Measurements from ENCODE around the gene LCA5.
"Not testable (repeated sequence)": the region's sequence is repeated elsewhere in the genome, so short reads cannot be mapped to it uniquely, and the experiment has no call there.

LCA5 gene

DNA sequence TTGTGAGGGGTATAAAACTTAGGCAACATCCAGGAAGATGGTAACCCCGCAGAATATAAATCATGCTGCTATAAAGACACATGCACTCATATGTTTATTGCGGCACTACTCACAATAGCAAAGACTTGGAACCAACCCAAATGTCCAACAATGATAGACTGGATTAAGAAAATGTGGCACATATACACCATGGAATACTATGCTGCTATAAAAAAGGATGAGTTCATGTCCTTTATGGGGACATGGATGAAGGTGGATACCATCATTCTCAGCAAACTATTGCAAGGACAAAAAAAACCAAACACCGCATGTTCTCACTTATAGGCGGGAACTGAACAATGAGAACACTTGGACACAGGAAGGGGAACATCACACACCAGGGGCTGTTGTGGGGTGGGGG lies 7.7 kb downstream of the LCA5 start:
- not testable (repeated sequence) for DNase-seq

DNA sequence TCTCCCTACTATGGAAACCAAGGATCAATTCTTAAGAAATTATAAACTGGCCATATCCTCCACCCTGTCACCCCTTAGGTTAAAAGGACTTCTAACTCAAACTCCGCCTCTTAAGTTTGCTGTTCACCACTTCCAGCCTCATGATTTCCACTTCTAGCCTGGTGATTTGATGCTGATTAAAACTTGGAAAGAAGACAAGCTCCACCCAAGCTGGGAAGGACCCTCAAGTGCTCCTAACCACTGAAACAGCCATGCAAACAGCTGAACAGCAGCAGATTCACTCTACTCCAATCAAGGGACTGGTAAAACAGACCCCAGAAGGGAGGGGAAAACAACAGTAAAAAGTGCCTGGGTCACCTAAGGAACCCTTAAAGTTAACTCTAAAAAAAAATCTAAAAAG lies 10.3 kb downstream of the LCA5 start:
- DNase-seq: no peak

GRCh38 chr6:79525272-79526100 lies 11.7 kb downstream of the LCA5 start:
- no peak for DNase-seq

DNA sequence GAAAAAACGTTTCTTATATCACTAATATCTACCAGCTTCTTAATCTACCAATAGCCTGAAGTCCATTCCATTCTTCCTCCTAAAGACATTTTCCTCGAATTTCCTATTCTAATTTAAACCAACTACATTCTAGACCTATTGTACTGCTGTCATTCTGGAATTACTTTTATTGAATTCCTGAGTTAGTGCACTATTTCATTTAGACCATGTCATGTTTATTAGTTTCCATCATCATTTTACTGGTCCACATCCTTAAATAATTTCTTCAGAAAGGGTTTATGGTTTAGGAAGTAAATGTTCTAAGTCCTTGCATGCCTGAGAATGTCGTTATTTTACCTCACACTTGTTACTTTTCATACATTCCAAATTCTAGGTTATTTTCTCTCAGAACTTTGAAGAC lies 13.2 kb downstream of the LCA5 start:
- no peak for DNase-seq

- no peak for DNase-seq
These were observed 14.6 kb downstream of the LCA5 start for GRCh38 chr6:79522609-79523008.

DNA sequence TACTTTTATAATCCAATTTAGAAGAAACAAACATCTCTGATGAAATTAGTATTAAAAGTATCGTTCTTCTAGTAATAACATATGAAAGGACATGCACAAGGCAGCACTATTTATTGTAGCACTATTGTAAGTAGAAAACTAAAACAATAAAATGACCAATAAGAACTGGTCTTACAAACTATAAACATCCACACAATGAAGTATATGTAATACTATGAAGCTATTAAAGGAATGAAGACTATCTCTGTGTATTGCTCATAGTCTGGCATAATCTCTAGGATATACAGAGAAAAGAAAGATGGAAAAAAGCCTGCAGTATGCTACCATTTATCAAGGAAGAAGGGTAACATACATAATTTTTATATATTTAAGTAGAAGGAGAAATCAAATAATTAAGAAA lies 16.7 kb downstream of the LCA5 start:
- DNase-seq: no peak

DNA sequence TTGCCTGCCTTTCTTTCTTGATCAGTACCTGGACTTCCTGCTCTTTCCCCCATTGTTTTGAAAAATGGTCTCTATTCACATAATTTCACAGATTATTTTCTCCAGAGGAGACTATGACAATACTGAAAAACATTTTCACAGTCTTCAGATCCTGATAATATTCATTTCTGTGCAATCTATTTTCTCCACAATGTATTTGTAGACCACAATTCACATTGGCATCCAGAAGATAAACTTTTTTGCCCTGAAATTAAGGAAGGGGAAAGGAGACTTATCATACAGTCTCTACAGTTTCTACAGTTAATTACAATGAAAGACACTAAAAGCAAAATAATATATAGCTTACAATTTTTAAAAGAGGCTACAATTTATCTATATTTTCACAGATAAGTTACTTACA lies 18.4 kb downstream of the LCA5 start:
- no peak for DNase-seq

DNA sequence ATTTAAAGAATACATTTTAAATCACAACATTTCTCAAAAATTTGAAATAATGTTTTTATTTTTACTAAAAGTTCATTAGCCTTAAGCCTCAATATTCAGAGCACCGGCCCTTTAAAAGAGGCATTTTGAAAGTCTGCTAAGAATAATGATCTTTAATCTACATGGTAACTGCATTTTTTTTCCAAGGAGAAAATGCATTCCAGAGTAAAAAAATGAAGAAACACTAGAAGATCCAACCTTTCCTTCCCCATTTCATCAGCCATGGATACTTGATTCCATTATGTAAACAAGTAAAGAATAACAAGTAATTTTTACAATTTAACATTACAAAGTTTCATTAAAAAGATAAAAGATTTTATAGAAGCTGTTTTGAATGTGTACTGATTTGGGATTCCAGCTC lies 21.8 kb downstream of the LCA5 start:
- DNase-seq: no peak

- DNase-seq: no peak
These were observed 24.1 kb downstream of the LCA5 start for GRCh38 chr6:79513111-79513510.

DNA sequence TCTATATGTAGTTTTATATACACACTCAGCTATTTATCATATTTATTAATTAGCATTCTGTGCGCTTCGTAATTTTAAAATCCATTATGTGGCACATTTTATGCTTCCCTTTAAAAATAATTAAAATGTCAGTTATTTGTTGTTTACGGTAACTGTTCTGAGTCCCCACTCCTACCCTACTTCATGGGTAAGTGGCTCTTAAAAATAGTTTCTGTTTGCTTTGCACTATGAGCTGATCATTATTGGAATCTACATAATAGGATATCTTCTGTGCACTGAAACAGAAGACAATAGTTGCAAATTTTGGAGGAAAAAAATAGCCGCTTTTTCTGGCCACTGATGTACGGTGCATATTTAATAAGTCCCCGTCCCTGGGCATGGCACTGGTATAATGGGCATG lies 25.2 kb downstream of the LCA5 start:
- no peak for DNase-seq

DNA sequence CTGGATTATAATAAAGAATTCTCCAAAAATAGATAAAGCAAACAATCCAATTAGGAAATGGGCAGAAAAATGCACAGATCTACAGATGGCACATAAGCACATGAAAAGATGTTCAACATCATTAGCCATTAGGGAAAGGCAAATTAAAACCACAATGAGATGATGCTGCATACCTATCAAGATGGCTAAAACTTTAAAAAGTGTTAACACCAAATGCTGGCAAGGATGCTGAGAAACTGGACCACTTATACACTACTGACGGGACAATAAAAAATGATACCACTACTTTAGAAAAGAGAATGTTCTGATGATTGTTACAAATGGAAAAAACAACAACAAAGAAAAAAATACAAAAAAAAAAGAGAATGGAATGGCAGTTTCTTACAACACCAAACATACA lies 26.5 kb downstream of the LCA5 start:
- DNase-seq: no peak

GRCh38 chr6:79506251-79506650 lies 31.0 kb downstream of the LCA5 start:
- DNase-seq: no peak

- DNase-seq: no peak
These were observed 32.9 kb downstream of the LCA5 start for GRCh38 chr6:79504372-79504771.

DNA sequence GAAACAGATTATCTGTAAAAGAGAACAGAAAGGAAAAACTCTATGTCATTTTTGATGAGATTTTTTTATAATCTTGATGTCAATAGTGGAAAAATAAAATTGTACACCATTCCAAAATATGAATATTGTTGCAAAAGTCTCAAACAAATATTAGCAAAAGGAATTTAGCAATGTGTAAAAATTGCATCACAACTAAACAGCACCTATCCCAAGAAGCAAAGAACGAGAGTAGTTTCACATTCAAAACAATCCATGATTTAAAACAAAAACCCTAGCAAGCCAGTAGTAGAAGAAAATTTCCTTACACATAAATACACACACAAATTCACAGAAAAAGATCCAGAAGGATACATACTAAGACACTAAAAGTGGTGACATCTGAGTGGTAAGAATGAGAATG lies 38.4 kb downstream of the LCA5 start:
- DNase-seq: no peak

- no peak for DNase-seq
These were observed 42.0 kb downstream of the LCA5 start for GRCh38 chr6:79495246-79495645.

GRCh38 chr6:79494841-79495240 lies 42.4 kb downstream of the LCA5 start:
- DNase-seq: no peak

DNA sequence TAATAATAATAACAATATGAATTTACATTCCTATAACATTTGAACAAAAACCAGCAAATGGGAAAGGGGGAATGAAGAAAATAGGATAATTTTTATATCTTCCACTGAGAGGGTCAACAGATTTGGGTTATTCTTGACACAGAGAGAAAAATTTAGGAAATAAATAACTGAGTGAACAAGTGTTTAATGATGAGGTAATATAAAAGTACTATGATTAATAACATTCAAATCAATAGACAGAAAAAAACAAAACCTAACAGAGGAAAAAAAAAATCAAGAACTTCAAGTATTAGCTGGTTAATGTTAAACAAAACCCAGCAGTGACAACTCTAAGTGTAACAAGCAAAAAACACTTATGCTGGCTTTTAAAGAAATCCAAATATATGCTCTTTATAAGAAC lies 66.5 kb downstream of the LCA5 start:
- no peak for DNase-seq

GRCh38 chr6:79469376-79470246 lies 67.6 kb downstream of the LCA5 start:
- DNase-seq: no peak

- no peak for DNase-seq
These were observed 68.6 kb downstream of the LCA5 start for GRCh38 chr6:79468587-79468986.

DNA sequence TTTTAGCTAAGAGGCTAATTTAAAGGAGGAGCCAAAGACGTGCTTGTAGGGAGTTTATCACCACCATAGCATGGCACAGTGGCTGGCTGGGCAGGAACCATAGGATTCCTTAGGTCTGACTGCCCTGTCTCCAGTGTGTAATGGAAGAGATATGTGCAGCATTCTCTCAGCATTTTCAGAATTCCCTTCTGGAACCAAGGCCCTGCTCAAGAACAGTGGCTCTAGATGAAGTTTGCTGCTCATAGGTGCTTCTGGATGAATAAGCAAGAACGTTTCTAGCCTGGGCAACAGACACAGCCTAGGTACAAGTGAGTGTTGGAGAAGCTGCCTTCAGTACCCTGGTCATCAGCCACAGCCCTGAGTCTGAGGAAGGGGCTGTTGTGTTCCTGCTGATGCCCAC lies 69.1 kb downstream of the LCA5 start:
- no peak for DNase-seq

DNA sequence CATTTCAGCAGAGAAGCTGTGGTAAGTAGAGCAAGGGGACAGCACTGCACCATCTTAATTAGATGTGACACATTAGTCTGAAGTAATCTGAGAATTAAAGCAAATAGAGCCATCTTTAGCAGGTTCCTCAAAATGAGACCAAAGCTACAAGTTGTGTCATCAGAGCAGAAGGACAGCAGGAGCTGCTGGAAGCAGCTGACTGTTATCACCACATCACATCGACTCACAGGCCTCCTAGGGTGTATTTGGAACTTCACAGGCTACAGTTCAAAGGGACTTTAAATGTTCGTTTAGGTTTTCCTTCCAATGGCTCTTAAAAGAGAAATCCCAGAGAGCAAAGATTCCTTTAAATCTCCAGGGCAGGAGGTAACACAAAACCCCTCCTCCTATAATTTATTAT lies 69.5 kb downstream of the LCA5 start:
- DNase-seq: no peak

DNA sequence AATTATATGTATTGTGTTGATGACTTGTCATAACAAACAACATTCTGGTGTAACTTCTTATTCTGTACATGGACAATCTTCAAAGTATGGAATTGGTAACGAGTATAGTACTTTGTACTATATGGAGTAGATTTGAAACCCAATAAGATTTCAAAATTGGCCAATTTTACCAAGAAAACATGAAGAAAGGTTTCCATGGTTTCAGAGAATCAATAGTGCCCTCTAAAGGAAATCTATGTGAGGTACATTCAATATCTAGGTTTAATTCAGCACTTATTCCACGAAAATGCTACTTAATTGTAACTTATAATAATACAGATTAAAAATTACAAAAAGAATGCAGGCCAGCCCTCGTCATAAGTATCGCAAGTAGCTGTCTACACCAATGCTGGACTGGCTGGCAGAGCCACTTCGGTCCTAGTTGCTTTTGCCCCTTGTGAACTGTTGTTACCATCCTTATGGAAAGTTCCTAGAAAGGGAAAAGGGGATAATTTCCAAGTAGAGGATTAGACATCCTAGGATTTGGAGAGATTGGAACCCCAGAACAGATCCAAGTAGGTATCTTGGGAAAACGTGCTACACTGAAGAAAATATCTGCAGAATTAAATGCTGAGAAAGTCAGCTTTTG lies 70.9 kb downstream of the LCA5 start:
- DNase-seq: no peak

DNA sequence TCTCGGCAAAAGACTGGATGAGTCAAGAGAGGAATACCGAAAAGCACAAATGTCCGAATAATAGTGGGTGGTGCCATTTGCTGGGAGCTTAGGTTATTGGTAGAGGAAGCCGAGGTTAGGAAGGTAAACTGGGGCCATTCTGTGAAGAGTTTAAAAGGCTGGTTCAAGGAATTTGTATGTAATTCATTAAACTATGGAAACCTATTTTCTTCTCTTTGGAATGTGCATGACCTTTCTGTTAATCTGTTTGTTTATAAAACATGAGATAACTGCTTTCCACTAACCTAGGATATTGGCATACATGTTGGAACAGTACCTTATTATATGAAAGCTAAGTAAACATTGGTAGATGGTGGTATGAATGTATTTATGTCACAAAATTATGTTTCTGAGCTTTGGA lies 71.8 kb downstream of the LCA5 start:
- DNase-seq: no peak

GRCh38 chr6:79463621-79464050 lies 73.6 kb downstream of the LCA5 start:
- no peak for DNase-seq

All from stimulated activated CD4-positive, alpha-beta T cell treated with anti-CD3 and anti-CD28 coated beads, Interleukin-2, amount 100 ng/mL, for 24 hours (primary cell).